BLaER1 (cell line): Measurements from ENCODE around the gene USP11.

Experiments used
- H3K27ac ChIP-seq: shearing (Covaris generic); formaldehyde crosslinking; 2 replicates; pipeline ENCODE4 v1.8.1; 2022
- H3K27me3 ChIP-seq: shearing (Covaris generic); formaldehyde crosslinking; 2 replicates; pipeline ENCODE4 v1.8.1; 2022
- H3K36me3 ChIP-seq: shearing (Covaris generic); formaldehyde crosslinking; 2 replicates; pipeline ENCODE4 v1.8.1; 2022
- H3K4me1 ChIP-seq: shearing (Covaris generic); formaldehyde crosslinking; 2 replicates; pipeline ENCODE4 v1.8.1; 2022
- H3K4me2 ChIP-seq: shearing (Covaris generic); formaldehyde crosslinking; 2 replicates; pipeline ENCODE4 v1.8.1; 2022
- H3K4me3 ChIP-seq: shearing (Covaris generic); formaldehyde crosslinking; 2 replicates; pipeline ENCODE4 v1.8.1; 2022
- H3K9ac ChIP-seq: shearing (Covaris generic); formaldehyde crosslinking; 2 replicates; pipeline ENCODE4 v1.8.1; 2022
- H3K9me3 ChIP-seq: shearing (Covaris generic); formaldehyde crosslinking; 2 replicates; pipeline ENCODE4 v1.8.1; 2022
- H4K20me1 ChIP-seq: shearing (Covaris generic); formaldehyde crosslinking; 2 replicates; pipeline ENCODE4 v1.8.1; 2022
- Cebpa-rat ChIP-seq: shearing (Covaris generic); IDR thresholded peaks from 2 replicates; pipeline ENCODE4 v1.8.1; 2022

The USP11 gene

GRCh38 chrX:47202316-47202715, 30.5 kb upstream of the USP11 start:
- Histone ChIP-seq H3K4me3 (no peak overlapping the region), H3K9ac (no peak overlapping the region), H3K4me1 (peaks cover 3% of the 10 kb centered on the region; the same call in 1 of the 2 replicates), H3K9me3 (no peaks in the 10 kb centered on the region), H4K20me1 (peaks cover 100% of the 10 kb centered on the region), H3K36me3 (peaks cover 100% of the 10 kb centered on the region), H3K27ac (no peak overlapping the region), H3K4me2 (no peak overlapping the region), H3K27me3 (no peaks in the 10 kb centered on the region)
- TF ChIP-seq Cebpa-rat, result no peak

GRCh38 chrX:47202877-47203276, 29.9 kb upstream of the USP11 start:
- Histone ChIP-seq H3K4me2 (no peak overlapping the region), H3K27me3 (no peaks in the 10 kb centered on the region), H3K9me3 (no peaks in the 10 kb centered on the region), H4K20me1 (peaks cover 100% of the 10 kb centered on the region), H3K36me3 (peaks cover 100% of the 10 kb centered on the region), H3K27ac (no peak overlapping the region), H3K9ac (no peak overlapping the region), H3K4me3 (no peak overlapping the region), H3K4me1 (no peaks in the 10 kb centered on the region)
- TF ChIP-seq Cebpa-rat, result no peak

- H3K9ac ChIP-seq, result no peak overlapping the region
- H3K4me1 ChIP-seq, result no peaks in the 10 kb centered on the region
- no peak overlapping the region for H3K4me3 ChIP-seq
- no peak overlapping the region for H3K27ac ChIP-seq
- no peaks in the 10 kb centered on the region for H3K27me3 ChIP-seq
- H3K9me3 ChIP-seq, result no peaks in the 10 kb centered on the region
- peaks cover 100% of the 10 kb centered on the region for H4K20me1 ChIP-seq
- TF ChIP-seq Cebpa-rat, result no peak
- H3K4me2 ChIP-seq, result no peak overlapping the region
- peaks cover 100% of the 10 kb centered on the region for H3K36me3 ChIP-seq
Measured at GRCh38 chrX:47204970-47205369, 27.8 kb upstream of the USP11 start.

- H3K4me2 ChIP-seq, result no peak overlapping the region
- H3K9ac ChIP-seq, result no peak overlapping the region
- peaks cover 100% of the 10 kb centered on the region for H4K20me1 ChIP-seq
- no peaks in the 10 kb centered on the region for H3K9me3 ChIP-seq
- no peak for TF ChIP-seq Cebpa-rat
- H3K27me3 ChIP-seq, result no peaks in the 10 kb centered on the region; the same call in 1 of the 2 replicates
- H3K36me3 ChIP-seq, result peaks cover 100% of the 10 kb centered on the region
- H3K4me1 ChIP-seq, result no peaks in the 10 kb centered on the region
- no peak overlapping the region for H3K4me3 ChIP-seq
- no peak overlapping the region for H3K27ac ChIP-seq
Measured at GRCh38 chrX:47206316-47206715, 26.5 kb upstream of the USP11 start.

GRCh38 chrX:47208108-47208507, 24.7 kb upstream of the USP11 start:
- TF ChIP-seq Cebpa-rat, result no peak
- Histone ChIP-seq H3K27me3 (peaks cover 2% of the 10 kb centered on the region; the same call in 1 of the 2 replicates), H3K4me2 (no peak overlapping the region), H4K20me1 (peaks cover 100% of the 10 kb centered on the region), H3K36me3 (peaks cover 100% of the 10 kb centered on the region), H3K4me3 (no peak overlapping the region), H3K4me1 (no peaks in the 10 kb centered on the region), H3K9ac (no peak overlapping the region), H3K27ac (no peak overlapping the region), H3K9me3 (no peaks in the 10 kb centered on the region)

GRCh38 chrX:47209508-47210238, 23.1 kb upstream of the USP11 start:
- no peaks in the 10 kb centered on the region for H3K9me3 ChIP-seq
- no peak overlapping the region for H3K9ac ChIP-seq
- H3K27ac ChIP-seq, result no peak overlapping the region
- peaks cover 100% of the 10 kb centered on the region for H3K36me3 ChIP-seq
- H3K27me3 ChIP-seq, result peaks cover 3% of the 10 kb centered on the region; the same call in 1 of the 2 replicates
- no peaks in the 10 kb centered on the region for H3K4me1 ChIP-seq
- H3K4me2 ChIP-seq, result no peak overlapping the region
- H4K20me1 ChIP-seq, result peaks cover 100% of the 10 kb centered on the region
- H3K4me3 ChIP-seq, result no peak overlapping the region
- no peak for TF ChIP-seq Cebpa-rat

- Histone ChIP-seq H3K4me2 (no peak overlapping the region), H3K4me3 (no peak overlapping the region), H4K20me1 (peaks cover 100% of the 10 kb centered on the region), H3K36me3 (peaks cover 100% of the 10 kb centered on the region), H3K9me3 (no peaks in the 10 kb centered on the region), H3K9ac (no peak overlapping the region), H3K27ac (no peak overlapping the region), H3K27me3 (peaks cover 3% of the 10 kb centered on the region; the same call in 1 of the 2 replicates), H3K4me1 (no peaks in the 10 kb centered on the region)
- no peak for TF ChIP-seq Cebpa-rat
Measured at GRCh38 chrX:47210661-47211425, 22.0 kb upstream of the USP11 start.

- Histone ChIP-seq H3K9me3 (no peaks in the 10 kb centered on the region), H3K9ac (no peak overlapping the region), H3K36me3 (peaks cover 90% of the 10 kb centered on the region), H3K4me1 (peaks cover 14% of the 10 kb centered on the region), H3K27me3 (peaks cover 3% of the 10 kb centered on the region; the same call in 1 of the 2 replicates), H3K27ac (no peak overlapping the region), H3K4me2 (no peak overlapping the region), H3K4me3 (no peak overlapping the region), H4K20me1 (peaks cover 99% of the 10 kb centered on the region)
- no peak for TF ChIP-seq Cebpa-rat
Measured at GRCh38 chrX:47212381-47213293, 20.2 kb upstream of the USP11 start.

GRCh38 chrX:47214435-47215077, 18.3 kb upstream of the USP11 start:
- peaks cover 90% of the 10 kb centered on the region for H4K20me1 ChIP-seq
- no peak overlapping the region for H3K4me3 ChIP-seq
- TF ChIP-seq Cebpa-rat, result no peak
- H3K9me3 ChIP-seq, result no peaks in the 10 kb centered on the region
- H3K27ac ChIP-seq, result no peak overlapping the region
- H3K27me3 ChIP-seq, result peaks cover 3% of the 10 kb centered on the region; the same call in 1 of the 2 replicates
- no peak overlapping the region for H3K4me2 ChIP-seq
- H3K4me1 ChIP-seq, result peaks cover 20% of the 10 kb centered on the region
- H3K36me3 ChIP-seq, result peaks cover 71% of the 10 kb centered on the region
- H3K9ac ChIP-seq, result no peak overlapping the region
